Measurements from ENCODE around the gene ANKRD50.

DNA sequence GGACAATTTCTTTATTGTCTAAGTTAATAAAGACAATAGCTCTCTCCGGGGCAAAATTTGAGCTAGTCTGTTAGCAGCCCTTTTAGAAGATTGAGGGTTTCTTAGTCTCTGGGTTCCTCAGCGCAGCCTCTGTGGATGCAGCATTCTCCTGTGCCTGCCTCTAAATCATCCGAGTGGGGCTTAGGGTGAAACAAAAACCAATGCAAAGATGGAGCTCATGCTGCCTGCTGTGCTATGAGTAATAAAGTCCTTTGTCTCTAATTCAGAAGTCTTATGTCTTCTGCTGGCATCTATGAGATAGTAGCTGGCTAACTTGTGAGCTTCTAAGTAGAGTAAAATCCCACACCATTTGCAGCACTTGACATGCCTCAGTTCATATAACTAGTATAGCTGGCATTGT is 67.9 kb downstream of the ANKRD50 start:
- TF ChIP-seq POLR2A (IDR thresholded peaks at IDR 0.05) = no peak
- TF ChIP-seq, protein P1, sequence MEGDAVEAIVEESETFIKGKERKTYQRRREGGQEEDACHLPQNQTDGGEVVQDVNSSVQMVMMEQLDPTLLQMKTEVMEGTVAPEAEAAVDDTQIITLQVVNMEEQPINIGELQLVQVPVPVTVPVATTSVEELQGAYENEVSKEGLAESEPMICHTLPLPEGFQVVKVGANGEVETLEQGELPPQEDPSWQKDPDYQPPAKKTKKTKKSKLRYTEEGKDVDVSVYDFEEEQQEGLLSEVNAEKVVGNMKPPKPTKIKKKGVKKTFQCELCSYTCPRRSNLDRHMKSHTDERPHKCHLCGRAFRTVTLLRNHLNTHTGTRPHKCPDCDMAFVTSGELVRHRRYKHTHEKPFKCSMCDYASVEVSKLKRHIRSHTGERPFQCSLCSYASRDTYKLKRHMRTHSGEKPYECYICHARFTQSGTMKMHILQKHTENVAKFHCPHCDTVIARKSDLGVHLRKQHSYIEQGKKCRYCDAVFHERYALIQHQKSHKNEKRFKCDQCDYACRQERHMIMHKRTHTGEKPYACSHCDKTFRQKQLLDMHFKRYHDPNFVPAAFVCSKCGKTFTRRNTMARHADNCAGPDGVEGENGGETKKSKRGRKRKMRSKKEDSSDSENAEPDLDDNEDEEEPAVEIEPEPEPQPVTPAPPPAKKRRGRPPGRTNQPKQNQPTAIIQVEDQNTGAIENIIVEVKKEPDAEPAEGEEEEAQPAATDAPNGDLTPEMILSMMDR (IDR thresholded peaks at IDR 0.05) = no peak
- no peak for TF ChIP-seq POLR2AphosphoS5 (IDR thresholded peaks at IDR 0.05)
- no peak for TF ChIP-seq EP300 (IDR thresholded peaks at IDR 0.05)
